Naive thymus-derived CD8-positive, alpha-beta T cell (primary cell): ENCODE data around the gene TRMT1. TPM values are rescaled to one million over a fixed set of nuclear protein-coding genes. Genes with fewer than 3 reads are reported as not detected.

ENCODE experiments used
- ATAC-seq, 2 donors: fragments of 150-1000 bp; cut with Tn5 transposase in 1 of 2; sonication (Bioruptor Pico), chemical (Tn5 transposase) in 1 of 2; 1 replicate in 1 of 2; 2 replicates in 1 of 2; pipeline ENCODE4 v1.10.0; 2021; ENCODE audit warnings: mild to moderate bottlenecking in 2 of 2, moderate library complexity in 2 of 2
- POLR2A ChIA-PET: fragments of 350-600 bp; sonication (Branson Sonifier 250); formaldehyde crosslinking; loops from one replicate; lab custom pipeline; 2021; ENCODE audit warnings: antibody characterized with exemption; lab: Charles Lee
- DNase-seq, 10 donors: peaks; one replicate each; pipeline versions ENCODE4 v3.0.0 to v3.0.0-alpha.2; 2020 to 2022
- H3K27ac Mint-ChIP-seq, 10 donors: one replicate each; pipeline ENCODE4 v1.8.0; 2020 to 2022; ENCODE audit warnings: mild to moderate bottlenecking in 10 of 10, mixed read lengths in 10 of 10, moderate library complexity in 4 of 10, inconsistent platforms in 1 of 10
- H3K27me3 Mint-ChIP-seq, 5 donors: one replicate each; pipeline ENCODE4 v1.8.0; 2021 to 2022; ENCODE audit warnings: mixed read lengths in 5 of 5
- H3K36me3 Mint-ChIP-seq, 3 donors: one replicate each; pipeline ENCODE4 v1.8.0; 2020 to 2022; ENCODE audit warnings: mixed read lengths in 3 of 3, mild to moderate bottlenecking in 2 of 3, inconsistent platforms in 1 of 3
- H3K4me1 Mint-ChIP-seq, 4 donors: one replicate each; pipeline ENCODE4 v1.8.0; 2021 to 2022; ENCODE audit warnings: mixed read lengths in 4 of 4
- H3K4me3 Mint-ChIP-seq, 10 donors: one replicate each; pipeline ENCODE4 v1.8.0; 2020 to 2022; ENCODE audit warnings: mild to moderate bottlenecking in 10 of 10, mixed read lengths in 10 of 10, moderate library complexity in 6 of 10, inconsistent platforms in 1 of 10
- H3K9me3 Mint-ChIP-seq, 9 donors: one replicate each; pipeline ENCODE4 v1.8.0; 2020 to 2022; ENCODE audit warnings: mixed read lengths in 9 of 9, mild to moderate bottlenecking in 3 of 9, inconsistent platforms in 1 of 9, moderate library complexity in 1 of 9
- polyA plus RNA-seq, 3 donors: library from polyadenylated mRNA; unstranded; fragments of 300-500 nt; fragmentation: Illumina TruSeq; gene quantifications; one replicate each; pipeline ENCODE4 v1.2.3, GENCODE V29; 2021
- total RNA-seq, 8 experiments: library from RNA in 2 of 8; stranded (reverse) in 2 of 8; gene quantifications; one replicate each; pipeline ENCODE4 v1.2.3 and lab custom pipeline; 2021 to 2026

Gene TRMT1
- total and polyA plus RNA-seq, 5 experiments from 2014 or later: 26.1 to 103 (median 35.1) TPM

DNA sequence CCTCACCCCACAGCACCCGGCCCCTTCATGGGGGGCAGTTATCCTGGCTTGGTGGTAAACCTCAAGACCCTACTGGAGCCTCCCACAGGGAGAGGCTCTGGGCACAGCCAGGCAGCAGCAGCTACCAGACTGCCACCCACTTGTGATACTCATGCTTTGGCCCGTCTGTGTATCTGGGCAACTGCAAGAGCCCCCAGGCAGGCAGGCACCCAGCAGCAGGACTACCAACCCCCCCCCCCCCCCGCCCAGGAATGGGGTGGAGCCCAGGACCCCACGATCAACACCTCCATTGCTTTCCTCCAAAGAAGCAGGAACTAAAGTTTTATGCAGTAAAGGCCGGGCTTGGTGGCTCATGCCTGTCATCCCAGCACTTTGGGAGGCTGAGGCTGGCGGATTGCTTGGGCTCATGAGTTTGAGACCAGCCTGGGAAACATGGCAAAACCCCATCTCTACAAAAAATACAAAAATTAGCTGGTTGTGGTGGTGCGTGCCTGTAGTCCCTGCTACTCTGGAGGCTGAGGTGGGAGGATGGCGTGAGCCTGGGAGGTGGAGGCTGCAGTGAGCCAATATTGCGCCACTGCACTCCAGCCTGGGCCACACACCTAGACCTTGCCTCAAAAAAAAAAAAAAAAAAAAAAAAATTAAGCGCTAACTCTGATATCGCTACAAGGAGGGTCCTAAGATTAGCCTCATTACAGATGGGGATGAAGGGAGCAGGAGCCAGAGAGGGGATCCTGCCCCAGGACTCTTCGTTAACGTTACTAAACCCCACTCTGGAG is 12.8 kb downstream of the TRMT1 start:
- peaks cover 0 to 2% (median 0%) of the 10 kb centered on the region in 5 donors for H3K27me3 Mint-ChIP-seq
- POLR2A ChIA-PET: interaction anchor here (0.6 to 5.8 kb wide), 12 partner anchors 8 to 312 kb away, joined by 3 to 67 read pairs (median 8); partner anchors contain the start of genes IER2, JUNB, NACC1 and STX10
- H3K4me1 Mint-ChIP-seq: peaks cover 16 to 60% (median 51%) of the 10 kb centered on the region in 4 donors
- no peaks in the 10 kb centered on the region for H3K9me3 Mint-ChIP-seq
- DNase-seq (no peak), ATAC-seq (no peak)
- peak overlapping the region; percentile 88 to 96 (median 91) for H3K4me3 Mint-ChIP-seq
- peak overlapping the region in 6 of 10 donors; percentile 18 to 96 (median 88) for H3K27ac Mint-ChIP-seq
- peaks cover 0 to 8% (median 2%) of the 10 kb centered on the region in 3 donors for H3K36me3 Mint-ChIP-seq

DNA sequence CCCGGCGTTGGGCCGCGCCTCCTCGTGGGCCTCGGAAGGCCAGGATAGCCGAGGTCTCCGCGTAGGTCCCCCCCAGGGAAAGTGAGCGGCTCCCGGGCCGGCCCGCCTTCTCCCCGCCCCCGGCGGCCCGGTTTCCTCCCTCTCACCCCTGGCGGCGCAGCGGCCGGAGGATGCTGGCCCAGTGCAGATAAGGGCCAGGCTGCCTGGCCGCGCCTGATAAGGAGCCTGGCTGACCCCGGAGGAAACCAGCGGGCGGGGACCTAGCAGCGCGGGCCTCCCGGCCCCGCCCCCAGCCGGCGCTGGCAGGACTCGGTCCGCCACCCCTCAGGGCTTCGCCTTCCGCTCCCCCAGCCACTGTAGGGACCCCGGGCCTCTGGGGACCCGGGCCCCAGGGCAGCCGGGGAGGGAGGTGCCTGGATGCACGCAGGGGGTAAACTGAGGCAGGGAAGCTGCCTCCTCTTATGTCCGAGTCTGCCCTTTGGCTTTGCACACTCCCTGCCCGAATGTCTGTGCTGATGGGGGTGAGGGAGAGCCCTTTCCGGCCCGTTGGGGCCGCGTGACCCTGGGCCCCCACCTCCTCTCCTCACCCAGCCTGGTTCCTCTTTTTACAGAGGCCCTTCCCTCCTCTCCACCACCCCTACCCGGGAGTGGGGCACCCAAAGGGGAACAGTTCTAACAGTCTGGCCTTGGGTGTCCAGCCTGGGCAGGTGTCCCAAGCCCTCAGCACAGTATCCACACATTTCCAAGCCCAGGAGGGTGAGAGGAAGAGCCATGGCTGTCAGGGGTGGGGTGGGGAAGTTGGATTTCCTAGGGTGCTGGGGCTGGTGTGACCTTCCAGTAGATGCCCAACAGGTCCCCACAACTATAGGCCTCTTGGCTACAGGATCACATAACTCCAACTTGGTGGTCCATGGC is 13.6 kb downstream of the TRMT1 start, which contains the start of gene LYL1:
Gene LYL1, minus strand, starts transcription at position 193 of the 915 bp plus-strand sequence. CDS start 1,687 bp downstream, outside the sequence.
- H3K9me3 Mint-ChIP-seq: no peaks in the 10 kb centered on the region
- DNase-seq (no peak), ATAC-seq (peak in 1 of 2 donors; percentile 16)
- H3K36me3 Mint-ChIP-seq: peaks cover 0 to 8% (median 2%) of the 10 kb centered on the region in 3 donors
- peaks cover 0 to 9% (median 0%) of the 10 kb centered on the region in 5 donors for H3K27me3 Mint-ChIP-seq
- peak within 1 kb of the TSS; percentile 65 to 96 (median 82) for H3K4me3 Mint-ChIP-seq
- peak within 1 kb of the TSS in 8 of 10 donors; percentile 11 to 89 (median 82) for H3K27ac Mint-ChIP-seq
- POLR2A ChIA-PET: interaction anchor here (1.1 to 5.8 kb wide), 2 partner anchors 15 to 311 kb away, joined by 3 to 67 read pairs; partner anchors contain the start of genes JUNB, NACC1 and TRMT1
- peaks cover 19 to 65% (median 58%) of the 10 kb centered on the region in 4 donors for H3K4me1 Mint-ChIP-seq

DNA sequence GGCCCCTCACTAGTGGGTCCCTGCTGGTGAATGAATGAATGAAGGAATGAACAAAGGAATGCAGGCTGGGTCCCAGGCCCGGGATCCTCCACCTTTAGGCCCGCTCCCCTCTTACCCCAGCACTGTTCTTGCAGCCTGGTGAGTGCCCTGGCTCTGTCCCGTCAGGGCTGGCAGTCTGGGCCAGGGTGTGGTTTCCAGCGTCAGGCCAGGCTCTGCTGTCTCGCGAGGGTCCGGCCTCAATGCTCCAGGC is 14.2 kb downstream of the TRMT1 start:
- Mint-ChIP-seq H3K36me3 (peaks cover 0 to 5% (median 0%) of the 10 kb centered on the region in 3 donors), H3K9me3 (no peaks in the 10 kb centered on the region), H3K4me3 (peak overlapping the region; percentile 59 to 91 (median 68)), H3K4me1 (peaks cover 19 to 65% (median 57%) of the 10 kb centered on the region in 4 donors), H3K27ac (peak overlapping the region in 6 of 10 donors; percentile 25 to 89 (median 72)), H3K27me3 (peaks cover 0 to 11% (median 0%) of the 10 kb centered on the region in 5 donors)
- POLR2A ChIA-PET: interaction anchor here (5.8 kb wide), 1 partner anchor 15 kb away, joined by 67 read pairs; the partner anchor contains the start of genes NACC1 and TRMT1
- DNase-seq (no peak), ATAC-seq (no peak)

DNA sequence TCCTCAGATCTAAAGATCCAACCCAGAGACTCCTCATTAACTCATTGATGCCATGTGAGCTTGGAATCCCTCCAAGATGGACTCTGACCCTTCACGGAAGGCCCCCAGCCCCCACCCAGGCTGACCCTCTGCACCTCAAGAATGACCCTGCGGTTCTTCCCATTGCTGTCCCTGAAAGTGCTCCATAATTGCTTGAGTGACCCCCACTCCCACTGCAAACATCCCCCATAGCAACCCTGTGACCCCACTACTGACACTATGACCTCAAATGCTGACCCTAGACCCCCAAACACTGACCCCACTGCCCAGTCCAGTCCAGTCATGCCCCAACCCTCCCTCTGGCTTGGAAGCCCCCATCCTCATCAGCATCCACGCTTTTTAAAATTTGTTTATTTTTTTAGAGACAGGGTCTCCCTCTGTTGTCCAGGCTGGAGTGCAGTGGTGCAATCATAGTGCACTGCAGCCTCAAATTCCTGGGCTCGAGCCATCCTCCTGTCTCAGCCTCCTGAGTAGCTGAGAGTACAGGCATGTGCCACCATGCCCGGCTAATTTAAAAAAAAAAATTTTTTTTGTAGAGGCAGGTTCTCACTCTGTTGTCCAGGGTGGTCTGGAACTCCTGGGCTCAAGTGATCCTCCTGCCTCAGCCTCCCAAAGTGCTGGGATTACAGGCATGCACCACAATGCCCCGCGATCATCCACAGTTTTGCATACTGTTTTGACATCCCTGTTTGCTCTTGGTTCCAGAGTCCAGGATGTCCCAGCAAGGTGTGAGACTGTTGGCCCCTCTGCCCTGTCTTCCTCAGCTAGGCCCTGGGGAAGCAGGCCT is 14.7 kb downstream of the TRMT1 start:
- H3K4me1 Mint-ChIP-seq: peaks cover 21 to 68% (median 58%) of the 10 kb centered on the region in 4 donors
- H3K27ac Mint-ChIP-seq: peak overlapping the region in 9 of 10 donors; percentile 11 to 89 (median 71)
- peaks cover 0 to 13% (median 4%) of the 10 kb centered on the region in 5 donors for H3K27me3 Mint-ChIP-seq
- no peaks in the 10 kb centered on the region for H3K9me3 Mint-ChIP-seq
- peak overlapping the region; percentile 63 to 91 (median 70) for H3K4me3 Mint-ChIP-seq
- POLR2A ChIA-PET: interaction anchor here (0.6 to 5.8 kb wide), 4 partner anchors 16 to 202 kb away, joined by 3 to 67 read pairs (median 25); partner anchors contain the start of genes NACC1 and TRMT1
- ATAC-seq (no peak), DNase-seq (no peak)
- H3K36me3 Mint-ChIP-seq: peaks cover 0 to 2% (median 0%) of the 10 kb centered on the region in 3 donors

DNA sequence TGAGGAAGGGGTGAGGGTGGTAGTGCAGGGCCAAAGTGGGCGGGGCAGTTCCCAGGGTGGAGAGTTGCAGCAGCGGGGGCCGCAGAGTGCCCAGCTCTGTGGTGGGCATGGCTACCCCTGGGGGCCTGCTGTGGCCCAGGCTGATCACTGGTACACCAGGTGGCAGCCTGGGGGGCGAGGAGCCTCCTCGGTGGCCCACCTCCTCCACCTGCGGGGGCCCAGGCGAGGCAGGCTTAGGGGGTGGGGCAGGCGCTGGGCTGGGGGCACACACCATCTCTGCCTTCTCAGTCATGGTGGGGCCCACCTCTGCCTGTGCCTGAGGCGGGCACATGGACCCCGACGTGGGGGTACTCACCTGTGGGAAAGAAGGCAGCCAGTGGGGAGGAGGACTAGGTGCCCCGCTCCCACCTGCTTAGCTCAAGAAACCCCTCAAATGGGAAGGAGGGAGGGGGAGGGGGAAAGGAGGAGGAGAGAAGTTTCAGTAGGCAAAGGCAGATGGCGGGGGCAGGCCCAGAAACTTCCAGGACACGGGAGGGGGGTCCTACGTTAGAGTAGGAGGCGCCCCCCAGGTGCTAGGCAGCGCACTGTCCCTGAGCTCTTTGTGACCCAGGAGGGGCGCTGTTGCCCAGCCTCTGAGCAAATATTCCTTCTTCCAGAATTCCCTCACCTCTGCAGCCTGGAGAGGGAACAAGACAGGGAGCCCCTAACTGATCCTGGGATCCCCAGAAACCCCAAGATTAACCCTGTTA is 15.5 kb downstream of the TRMT1 start:
- Mint-ChIP-seq H3K27ac (peak overlapping the region in 8 of 10 donors; percentile 11 to 97 (median 84)), H3K27me3 (peaks cover 3 to 17% (median 6%) of the 10 kb centered on the region in 5 donors), H3K9me3 (peaks cover 0 to 2% (median 0%) of the 10 kb centered on the region in 9 donors), H3K36me3 (no peaks in the 10 kb centered on the region), H3K4me1 (peaks cover 24 to 70% (median 61%) of the 10 kb centered on the region in 4 donors), H3K4me3 (peak overlapping the region; percentile 46 to 91 (median 74))
- POLR2A ChIA-PET: interaction anchor here (0.5 to 2.8 kb wide), 10 partner anchors 11 to 201 kb away, joined by 3 to 30 read pairs (median 4); partner anchors contain the start of gene NACC1
- DNase-seq: no peak
- no peak for ATAC-seq

DNA sequence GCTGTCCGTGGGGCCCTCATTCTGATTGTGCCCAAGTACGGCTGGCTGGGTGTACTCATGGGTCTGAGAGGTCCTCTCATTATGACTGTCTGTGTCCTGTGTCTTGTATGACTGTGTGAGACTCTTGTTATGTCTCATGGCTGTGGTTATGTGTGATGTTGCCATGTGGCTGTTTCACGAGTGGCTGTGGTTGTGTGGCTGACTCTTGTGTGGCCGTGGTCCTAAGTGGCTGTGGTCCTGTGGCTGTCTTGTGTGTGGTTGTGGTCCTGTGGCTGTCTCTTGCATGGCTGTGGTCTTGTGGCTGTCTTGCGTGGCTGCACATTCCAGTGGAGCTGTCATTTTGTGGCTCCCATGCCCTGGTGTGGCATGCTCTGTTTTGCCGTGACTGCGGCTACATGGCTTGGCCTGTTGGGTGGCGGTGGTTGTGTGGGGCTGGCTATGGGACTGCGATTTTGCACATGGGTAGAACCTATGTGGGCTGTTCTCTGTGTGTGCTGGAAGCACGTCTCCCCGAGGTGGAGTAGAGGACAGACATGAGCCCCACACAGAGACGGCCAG is 16.4 kb downstream of the TRMT1 start:
- Mint-ChIP-seq H3K27me3 (peaks cover 6 to 22% (median 6%) of the 10 kb centered on the region in 5 donors), H3K9me3 (peaks cover 0 to 2% (median 0%) of the 10 kb centered on the region in 9 donors), H3K4me1 (peaks cover 27 to 66% (median 62%) of the 10 kb centered on the region in 4 donors), H3K4me3 (peak overlapping the region; percentile 56 to 89 (median 74)), H3K27ac (peak overlapping the region; percentile 73 to 97 (median 94)), H3K36me3 (no peaks in the 10 kb centered on the region)
- POLR2A ChIA-PET: interaction anchor here (0.5 to 2.8 kb wide), 14 partner anchors 12 to 415 kb away, joined by 3 to 30 read pairs (median 4); partner anchors contain the start of genes CALR, IER2, NACC1 and STX10
- ATAC-seq: peak; percentile 31
- DNase-seq: peak in 7 of 10 donors; percentile 43 to 81 (median 54)

DNA sequence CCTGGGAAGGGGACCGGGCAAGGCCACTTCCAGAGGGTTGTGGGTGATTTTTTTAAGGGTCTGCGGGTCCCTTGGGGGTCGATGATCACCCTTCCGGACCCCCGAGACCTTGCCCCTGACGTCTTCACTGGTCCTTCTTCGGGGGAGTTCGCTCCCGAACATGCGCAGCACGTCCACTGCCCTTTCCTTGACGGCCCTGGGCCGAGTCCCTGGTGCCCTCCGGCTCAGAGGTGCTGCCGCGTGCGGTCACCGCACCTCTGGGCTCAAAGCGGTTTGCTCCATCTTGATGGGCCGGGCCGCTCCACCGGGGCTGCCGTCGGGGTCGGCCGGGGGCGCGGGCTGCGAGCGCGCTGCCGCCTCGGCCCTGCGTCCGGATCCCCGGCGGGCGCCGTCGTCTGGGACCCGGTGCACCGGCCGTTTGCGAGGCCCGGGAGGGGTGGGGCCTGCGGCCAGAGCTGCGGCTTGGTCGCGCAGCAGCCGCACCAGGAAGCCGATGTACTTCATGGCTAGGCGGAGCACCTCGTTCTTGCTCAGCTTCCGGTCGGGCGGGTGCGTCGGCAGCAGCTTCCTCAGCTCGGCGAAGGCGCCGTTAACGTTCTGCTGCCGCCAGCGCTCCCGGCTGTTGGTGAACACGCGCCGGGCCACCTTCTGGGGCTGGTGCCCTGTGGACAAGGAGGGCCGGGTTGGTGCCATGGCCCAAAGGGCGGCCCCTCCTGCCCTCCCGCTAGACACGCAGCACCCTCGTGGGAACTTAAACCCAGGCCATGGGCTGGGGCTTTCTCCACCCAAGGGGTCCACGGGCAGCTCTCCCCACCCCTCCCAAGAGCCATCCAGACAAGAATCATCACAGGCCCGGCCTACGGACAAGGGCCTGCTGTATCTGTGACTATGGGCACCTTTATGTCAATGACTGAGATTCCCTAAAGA is 17.2 kb downstream of the TRMT1 start:
- Mint-ChIP-seq H3K36me3 (no peaks in the 10 kb centered on the region), H3K4me3 (peak overlapping the region; percentile 60 to 89 (median 79)), H3K4me1 (peaks cover 30 to 63% (median 61%) of the 10 kb centered on the region in 4 donors), H3K27me3 (peaks cover 6 to 22% (median 6%) of the 10 kb centered on the region in 5 donors), H3K27ac (peak overlapping the region; percentile 73 to 97 (median 94)), H3K9me3 (peaks cover 0 to 2% (median 0%) of the 10 kb centered on the region in 9 donors)
- ATAC-seq: peak; percentile 68 to 75
- peak; percentile 65 to 89 (median 76) for DNase-seq
- POLR2A ChIA-PET: interaction anchor here (0.6 to 2.8 kb wide), 13 partner anchors 13 to 414 kb away, joined by 3 to 30 read pairs (median 4); partner anchors contain the start of genes CALR, IER2, NACC1 and STX10

DNA sequence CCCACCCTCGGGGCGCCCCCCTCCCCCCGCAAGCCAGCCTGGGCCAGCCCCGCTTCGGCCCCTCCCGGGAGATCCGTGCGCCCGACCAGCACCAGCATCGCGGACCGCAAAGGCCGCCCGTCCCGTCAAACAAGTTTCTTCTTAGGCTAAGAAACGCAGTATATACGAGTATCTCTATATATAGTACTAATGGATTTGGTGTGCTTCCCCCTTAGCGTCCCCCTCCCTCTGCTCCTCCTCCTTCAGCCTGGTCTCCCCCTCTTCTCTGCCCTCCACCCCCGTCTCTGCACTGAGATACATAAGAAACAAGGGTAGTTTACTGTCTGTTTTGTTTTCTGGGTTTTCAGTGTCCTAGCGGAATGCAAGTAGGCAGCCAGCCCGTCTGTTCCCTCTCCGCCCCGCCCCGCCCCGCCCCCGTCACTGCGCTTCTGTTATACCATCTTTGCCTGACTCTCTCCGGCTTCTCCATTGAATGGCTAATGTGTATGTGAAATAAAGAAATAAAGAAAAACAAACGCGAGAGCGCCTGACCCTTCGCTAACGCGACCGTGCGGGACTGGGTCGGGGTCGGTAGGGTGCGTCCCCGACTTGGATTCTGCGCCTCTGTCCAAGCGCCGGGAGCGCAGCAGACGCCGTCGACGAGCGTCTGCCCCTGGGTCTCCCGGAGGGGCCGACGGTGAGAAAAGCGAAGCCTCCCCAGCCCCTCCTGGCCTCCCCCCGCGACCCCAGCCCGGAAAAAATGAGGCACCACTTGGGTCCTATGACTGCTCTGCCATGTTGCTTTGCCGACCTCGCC is 18.1 kb downstream of the TRMT1 start:
- ATAC-seq (peak in 1 of 2 donors; percentile 15), DNase-seq (peak in 3 of 10 donors; percentile 30 to 42 (median 37))
- Mint-ChIP-seq H3K9me3 (peaks cover 0 to 2% (median 0%) of the 10 kb centered on the region in 9 donors), H3K27ac (peak overlapping the region in 9 of 10 donors; percentile 47 to 97 (median 68)), H3K4me1 (peaks cover 30 to 62% (median 58%) of the 10 kb centered on the region in 4 donors), H3K27me3 (peaks cover 6 to 22% (median 6%) of the 10 kb centered on the region in 5 donors), H3K4me3 (peak overlapping the region; percentile 60 to 86 (median 78)), H3K36me3 (no peaks in the 10 kb centered on the region)
- POLR2A ChIA-PET: interaction anchor here (1.4 to 2.8 kb wide), 3 partner anchors 20 to 165 kb away, joined by 4 to 30 read pairs (median 20); partner anchors contain the start of gene NACC1
